Adrenal gland (tissue), 12 donors: ENCODE results near the gene KRT73. TPM values are rescaled to one million over a fixed set of nuclear protein-coding genes. Genes with fewer than 3 reads are reported as not detected.

Experiments
- DNase-seq, 7 donors: peaks; one replicate each; pipeline ENCODE4 v3.0.0-alpha.2; 2019 to 2020
- H3K27ac ChIP-seq, 5 donors: fragments of 200-600 bp; sonication (generic) in 4 of 5; 1 replicate in 3 of 5; 2 replicates in 2 of 5; pipeline versions ENCODE4 v1.5.1 to v1.8.0; 2016 to 2020; ENCODE audit warnings: mild to moderate bottlenecking in 1 of 5
- H3K27me3 ChIP-seq: fragments of 200-600 bp; 2 replicates; pipeline ENCODE4 v1.8.0; 2021
- H3K36me3 ChIP-seq, 2 donors: fragments of 200-600 bp; replicated peaks in 1 of 2; 1 replicate in 1 of 2; 2 replicates in 1 of 2; pipeline versions ENCODE4 v1.5.1 to v1.8.0; 2018 to 2022
- H3K4me1 ChIP-seq, 2 donors: fragments of 200-600 bp; replicated peaks in 1 of 2; 1 replicate in 1 of 2; 2 replicates in 1 of 2; pipeline versions ENCODE4 v1.5.1 to v1.8.0; 2018 to 2021
- H3K4me3 ChIP-seq, 4 donors: fragments of 200-600 bp; sonication (generic) in 3 of 4; one replicate each; pipeline ENCODE4 v1.5.1; 2016 to 2018
- H3K9me3 ChIP-seq, 3 donors: fragments of 200-600 bp; sonication (generic) in 1 of 3; replicated peaks in 1 of 3; 1 replicate in 2 of 3; 2 replicates in 1 of 3; pipeline versions ENCODE4 v1.5.1 to v1.8.0; 2016 to 2021
- POLR2A ChIP-seq, 2 donors: fragments of 450-650 bp; IDR thresholded peaks; one replicate each; pipeline ENCODE4 v1.6.1; 2017; ENCODE audit warnings: antibody characterized with exemption in 2 of 2, mild to moderate bottlenecking in 2 of 2, moderate library complexity in 1 of 2
- WGBS, 4 donors: extraction: QIAGEN DNeasy Blood & Tissue Kit in 2 of 4; methylation state at CpG; one replicate each; pipeline versions ENCODE4 v1.1.5 to v1.1.7; 2013 to 2017; 5-methylcytosine and 5-hydroxymethylcytosine counted together
- intact Hi-C, 2 donors: fragments of 100-400 bp; cut with DNase I; formaldehyde crosslinking; loops; one replicate each; pipeline versions ENCODE4 v1.14.1 to v1.15.0; 2022 to 2023
- polyA plus RNA-seq, 3 donors: library from polyadenylated mRNA; stranded (reverse); fragments of 200-250 nt in 2 of 3; fragments of 350-450 nt in 1 of 3; fragmentation: Illumina TruSeq in 1 of 3; extraction: RNeasy Lipid Tissue Mini Kit (QIAGEN cat#74804) in 1 of 3; gene quantifications; one replicate each; pipeline ENCODE4 v1.2.3, GENCODE V29; 2013 to 2014
- total RNA-seq, 9 donors: library from RNA; depleted of rRNA in 4 of 9; stranded (reverse); fragments of >200 nt in 4 of 9; fragments of 120-200 nt in 1 of 9; fragmentation: NEBNext Ultra II Directional in 1 of 9; extraction: Animal tissue kit (Norgen Biotek cat#: 25700) in 1 of 9; gene quantifications; one replicate each; pipeline versions ENCODE4 v1.1.0 to v1.2.4, GENCODE V29; 2013 to 2023
- TF ChIP-seq, protein P1 (sequence below), 6 experiments: fragments of 450-650 bp in 4 of 6; fragments of 200-600 bp in 2 of 6; sonication (generic) in 1 of 6; IDR thresholded peaks; 1 replicate in 5 of 6; 2 replicates in 1 of 6; pipeline versions ENCODE4 v1.5.1 to v1.8.0; 2016 to 2021; ENCODE audit warnings: antibody characterized with exemption in 6 of 6, mild to moderate bottlenecking in 2 of 6, moderate library complexity in 1 of 6
- donor health status: healthy with polysubstance abuse.
- donor health status: Bipolar disorder and iron deficiency.
- donor health status: DM: yes; HTN: yes; CAD: no.
- donor health status: DM: no; HTN: no; CAD: no.
- donor health status: DM: no; HTN: no; CAD: no.
- donor health status: DM: yes; HTN: yes; CAD: no.

KRT73 gene
- total and polyA plus RNA-seq, 12 donors, result 0.18 to 0.64 TPM; not detected in 10

DNA sequence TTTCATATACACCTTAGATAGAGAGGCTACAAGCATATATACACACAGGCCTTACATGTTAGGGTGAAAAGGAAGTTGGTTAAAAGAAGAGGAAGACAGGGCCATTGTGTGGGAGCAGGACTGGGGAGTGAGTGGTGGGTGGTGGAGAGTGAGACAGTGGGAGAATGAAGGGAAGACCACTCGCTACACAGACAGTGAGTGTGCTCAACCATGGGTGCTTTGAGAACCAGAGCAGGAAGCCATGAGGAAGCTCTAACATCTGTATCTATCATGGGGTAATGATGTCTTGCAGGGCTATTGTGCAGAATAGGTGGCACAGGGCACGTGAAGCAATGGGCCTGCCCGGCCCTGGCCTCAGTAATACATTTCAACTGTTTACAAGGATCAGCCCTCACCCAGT lies 33.3 kb downstream of the KRT73 start:
- no peaks in the 10 kb centered on the region for H3K4me1 ChIP-seq
- WGBS, 4 donors, result 76 to 91% (median 85%) methylated on average over 3 of the region's 3 CpGs
- TF ChIP-seq, protein P1, sequence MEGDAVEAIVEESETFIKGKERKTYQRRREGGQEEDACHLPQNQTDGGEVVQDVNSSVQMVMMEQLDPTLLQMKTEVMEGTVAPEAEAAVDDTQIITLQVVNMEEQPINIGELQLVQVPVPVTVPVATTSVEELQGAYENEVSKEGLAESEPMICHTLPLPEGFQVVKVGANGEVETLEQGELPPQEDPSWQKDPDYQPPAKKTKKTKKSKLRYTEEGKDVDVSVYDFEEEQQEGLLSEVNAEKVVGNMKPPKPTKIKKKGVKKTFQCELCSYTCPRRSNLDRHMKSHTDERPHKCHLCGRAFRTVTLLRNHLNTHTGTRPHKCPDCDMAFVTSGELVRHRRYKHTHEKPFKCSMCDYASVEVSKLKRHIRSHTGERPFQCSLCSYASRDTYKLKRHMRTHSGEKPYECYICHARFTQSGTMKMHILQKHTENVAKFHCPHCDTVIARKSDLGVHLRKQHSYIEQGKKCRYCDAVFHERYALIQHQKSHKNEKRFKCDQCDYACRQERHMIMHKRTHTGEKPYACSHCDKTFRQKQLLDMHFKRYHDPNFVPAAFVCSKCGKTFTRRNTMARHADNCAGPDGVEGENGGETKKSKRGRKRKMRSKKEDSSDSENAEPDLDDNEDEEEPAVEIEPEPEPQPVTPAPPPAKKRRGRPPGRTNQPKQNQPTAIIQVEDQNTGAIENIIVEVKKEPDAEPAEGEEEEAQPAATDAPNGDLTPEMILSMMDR (IDR thresholded peaks at IDR 0.05), result no peak
- TF ChIP-seq POLR2A (IDR thresholded peaks at IDR 0.05), result no peak
- no peaks in the 10 kb centered on the region for H3K27me3 ChIP-seq
- intact Hi-C loops, result loop anchor here (10.0 kb wide), 1 partner anchor 210 kb away; no protein-coding TSS in a partner anchor
- no peak overlapping the region for H3K4me3 ChIP-seq
- DNase-seq, result no peak
- H3K36me3 ChIP-seq, result no peaks in the 10 kb centered on the region
- H3K27ac ChIP-seq, result no peak overlapping the region
- H3K9me3 ChIP-seq, result no peaks in the 10 kb centered on the region

DNA sequence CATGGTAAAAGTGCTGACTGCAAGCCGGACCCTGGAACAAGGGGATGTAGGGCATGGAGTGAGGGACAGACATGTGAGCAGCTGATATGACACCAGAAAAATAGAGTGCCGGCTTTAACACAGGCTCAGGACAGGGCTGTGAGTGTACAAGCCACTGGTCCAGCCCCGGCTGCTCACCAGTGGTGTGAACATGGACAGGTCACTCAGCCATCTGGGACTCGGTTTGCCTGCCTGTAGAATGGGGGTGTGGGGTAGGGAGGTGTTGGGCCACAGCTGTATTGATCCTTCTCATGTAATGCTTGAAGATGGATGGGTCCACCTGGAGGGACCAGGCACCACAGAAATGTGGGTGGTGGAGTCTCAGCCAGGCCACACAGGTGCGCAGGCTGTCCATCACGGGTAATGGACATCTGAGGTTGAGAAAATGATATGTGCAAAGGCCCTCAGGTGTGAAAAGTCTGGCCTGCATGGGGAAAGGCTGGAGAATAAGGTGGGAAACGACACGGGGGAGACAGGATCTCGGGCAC lies 34.1 kb downstream of the KRT73 start:
- intact Hi-C loops, result loop anchor here (5.0 to 10.0 kb wide), 4 partner anchors 209 to 398 kb away; no protein-coding TSS in a partner anchor
- no peak for DNase-seq
- Histone ChIP-seq H3K36me3 (no peaks in the 10 kb centered on the region), H3K4me1 (no peaks in the 10 kb centered on the region), H3K27me3 (no peaks in the 10 kb centered on the region), H3K4me3 (no peak overlapping the region), H3K9me3 (no peaks in the 10 kb centered on the region), H3K27ac (no peak overlapping the region)
- 78 to 88% (median 87%) methylated on average over 9 of the region's 9 CpGs for WGBS, 4 donors
- TF ChIP-seq, protein P1 (IDR thresholded peaks at IDR 0.05), result no peak
- TF ChIP-seq POLR2A (IDR thresholded peaks at IDR 0.05), result no peak

DNA sequence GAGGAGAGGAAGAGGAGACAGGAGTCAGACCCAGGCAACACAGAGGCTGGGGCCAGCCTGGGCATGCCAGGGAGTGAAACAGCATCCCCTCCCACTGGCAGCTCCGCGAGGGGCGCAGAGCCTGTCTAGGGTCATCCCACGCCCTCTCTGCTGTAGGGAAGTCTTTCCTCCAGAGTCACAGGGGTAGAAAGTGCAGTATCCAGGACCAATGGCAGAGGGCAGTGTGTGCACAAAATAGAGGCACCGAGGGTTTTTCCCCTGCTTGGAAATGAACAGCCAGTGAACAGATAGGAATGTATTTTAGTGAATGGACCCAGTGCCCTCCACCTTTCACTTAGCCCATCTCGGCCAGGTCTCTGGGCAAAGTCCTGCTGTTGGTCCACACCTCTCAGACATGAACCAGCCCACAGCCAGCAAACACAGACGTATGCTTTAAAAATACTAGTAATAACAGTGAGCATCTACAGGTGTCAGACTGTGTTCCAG lies 35.3 kb downstream of the KRT73 start:
- intact Hi-C loops, result loop anchor here (5.0 to 10.0 kb wide), 4 partner anchors 208 to 399 kb away; no protein-coding TSS in a partner anchor
- no peaks in the 10 kb centered on the region for H3K4me1 ChIP-seq
- H3K27ac ChIP-seq, result no peak overlapping the region
- WGBS, 4 donors, result 15 to 21% (median 17%) methylated on average over 7 of the region's 7 CpGs
- TF ChIP-seq, protein P1 (IDR thresholded peaks at IDR 0.05), result peak; percentile 69 to 77 (median 74)
- no peak for TF ChIP-seq POLR2A (IDR thresholded peaks at IDR 0.05)
- no peaks in the 10 kb centered on the region for H3K27me3 ChIP-seq
- no peaks in the 10 kb centered on the region for H3K9me3 ChIP-seq
- H3K4me3 ChIP-seq, result no peak overlapping the region
- no peaks in the 10 kb centered on the region for H3K36me3 ChIP-seq
- DNase-seq, result peak; percentile 48 to 83 (median 68)

DNA sequence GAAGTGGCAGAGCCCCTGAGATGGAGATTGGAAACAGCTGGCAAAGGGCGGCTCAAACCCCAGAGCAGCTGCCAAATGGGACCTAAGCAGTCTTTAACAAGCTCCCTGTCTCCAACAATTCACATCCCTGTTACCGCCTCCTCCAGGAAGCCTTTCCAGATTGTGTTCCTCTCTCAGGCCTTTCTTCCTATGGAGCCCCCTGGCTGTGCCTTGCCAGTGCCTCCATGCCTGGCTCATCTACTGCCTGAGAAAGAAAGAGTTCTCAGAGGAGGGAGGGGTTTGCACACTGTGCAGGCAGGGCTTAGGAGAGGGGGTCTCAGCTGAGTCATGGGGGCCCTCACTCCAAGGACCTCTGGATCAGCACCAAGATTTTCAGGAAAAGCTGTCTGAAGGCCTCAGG lies 35.9 kb downstream of the KRT73 start:
- H3K27ac ChIP-seq, result no peak overlapping the region
- no peaks in the 10 kb centered on the region for H3K9me3 ChIP-seq
- no peak overlapping the region for H3K4me3 ChIP-seq
- no peaks in the 10 kb centered on the region for H3K36me3 ChIP-seq
- TF ChIP-seq, protein P1 (IDR thresholded peaks at IDR 0.05), result no peak
- no peak for TF ChIP-seq POLR2A (IDR thresholded peaks at IDR 0.05)
- WGBS, 4 donors, result 49 to 100% (median 76%) methylated on average over 1 to 2 of the region's 2 CpGs
- intact Hi-C loops, result loop anchor here (5.0 to 10.0 kb wide), 4 partner anchors 208 to 400 kb away; no protein-coding TSS in a partner anchor
- DNase-seq, result no peak
- H3K4me1 ChIP-seq, result no peaks in the 10 kb centered on the region
- H3K27me3 ChIP-seq, result no peaks in the 10 kb centered on the region
